Thyroid gland (tissue), 4 donors: ENCODE data around the gene PIGR. TPM values are rescaled to one million over a fixed set of nuclear protein-coding genes. Genes with fewer than 3 reads are reported as not detected.
A peak's percentile ranks its signal among the peaks of the same experiment; 100 is the strongest.

Source experiments
- DNase-seq, 2 donors: peaks; one replicate each; pipeline ENCODE4 v3.0.0-alpha.2; 2019
- H3K27ac ChIP-seq, 3 donors: fragments of 200-600 bp; sonication (generic); 1 replicate in 2 of 3; 2 replicates in 1 of 3; pipeline ENCODE4 v1.5.1; 2016 to 2019; ENCODE audit warnings: mild to moderate bottlenecking in 1 of 3, moderate library complexity in 1 of 3
- H3K27me3 ChIP-seq: fragments of 200-600 bp; sonication (generic); one replicate; pipeline ENCODE4 v1.5.1; 2019
- H3K36me3 ChIP-seq, 2 donors: fragments of 200-600 bp; sonication (generic); one replicate each; pipeline ENCODE4 v1.5.1; 2016 to 2019
- H3K4me1 ChIP-seq, 2 donors: fragments of 200-600 bp; sonication (generic); one replicate each; pipeline ENCODE4 v1.5.1; 2017 to 2019
- H3K4me3 ChIP-seq, 3 donors: fragments of 200-600 bp; sonication (generic); replicated peaks in 1 of 3; 1 replicate in 2 of 3; 2 replicates in 1 of 3; pipeline ENCODE4 v1.5.1; 2016; ENCODE audit warnings: mild to moderate bottlenecking in 1 of 3
- H3K9me3 ChIP-seq: fragments of 200-600 bp; sonication (generic); one replicate; pipeline ENCODE4 v1.5.1; 2017
- CTCF ChIP-seq, 6 experiments: fragments of 200-600 bp in 3 of 6; fragments of 450-650 bp in 3 of 6; sonication (generic) in 3 of 6; IDR thresholded peaks; one replicate each; pipeline ENCODE4 v1.5.1; 2016 to 2019; ENCODE audit warnings: antibody characterized with exemption in 6 of 6, mild to moderate bottlenecking in 2 of 6, inconsistent platforms in 1 of 6, moderate library complexity in 1 of 6
- POLR2A ChIP-seq, 2 donors: fragments of 450-650 bp; IDR thresholded peaks; one replicate each; pipeline ENCODE4 v1.6.1; 2017; ENCODE audit warnings: antibody characterized with exemption in 2 of 2, mild to moderate bottlenecking in 2 of 2, moderate library complexity in 1 of 2
- WGBS, 2 donors: methylation state at CpG; one replicate each; pipeline ENCODE4 v1.1.5; 2017; 5-methylcytosine and 5-hydroxymethylcytosine counted together
- intact Hi-C: fragments of 100-400 bp; cut with DNase I; formaldehyde crosslinking; loops from one replicate; pipeline ENCODE4 v1.15.1; 2023
- total RNA-seq, 4 donors: library from RNA; depleted of rRNA; stranded (reverse); fragments of >200 nt; gene quantifications; one replicate each; pipeline ENCODE4 v1.2.3, GENCODE V29; 2016

Gene PIGR
- total RNA-seq, 4 donors from 2014 or later: 0.11 to 1.2 (median 0.75) TPM; not detected in 1

- intact Hi-C loops: no loop called here
- WGBS, 2 donors: 70 to 81% methylated on average over 4 of the region's 4 CpGs
- no peaks in the 10 kb centered on the region for H3K27me3 ChIP-seq
- no peak overlapping the region for H3K4me3 ChIP-seq
- TF ChIP-seq CTCF (IDR thresholded peaks at IDR 0.05): no peak
- TF ChIP-seq POLR2A (IDR thresholded peaks at IDR 0.05): no peak
- H3K4me1 ChIP-seq: peaks cover 10 to 19% of the 10 kb centered on the region in 2 donors
- H3K36me3 ChIP-seq: no peaks in the 10 kb centered on the region
- DNase-seq: no peak
- H3K9me3 ChIP-seq: no peaks in the 10 kb centered on the region
- no peak overlapping the region for H3K27ac ChIP-seq
Measured at GRCh38 chr1:206952171-206952570, 5.9 kb upstream of the PIGR start.

GRCh38 chr1:206951318-206952100 lies 5.2 kb upstream of the PIGR start:
- H3K27ac ChIP-seq: no peak overlapping the region
- 80 to 81% methylated on average over 4 of the region's 4 CpGs for WGBS, 2 donors

GRCh38 chr1:206949641-206950040 lies 3.4 kb upstream of the PIGR start:
- DNase-seq: no peak
- Histone ChIP-seq H3K4me1 (peaks cover 0 to 11% of the 10 kb centered on the region in 2 donors), H3K27me3 (no peaks in the 10 kb centered on the region), H3K27ac (no peak overlapping the region), H3K9me3 (no peaks in the 10 kb centered on the region), H3K36me3 (no peaks in the 10 kb centered on the region), H3K4me3 (no peak overlapping the region)
- intact Hi-C loops: no loop called here
- 90 to 97% methylated on average over 5 of the region's 5 CpGs for WGBS, 2 donors
- no peak for TF ChIP-seq POLR2A (IDR thresholded peaks at IDR 0.05)

More at GRCh38 chr1:206951318-206952100, 5.2 kb upstream of the PIGR start:
- DNase-seq: peak; percentile 16
- Histone ChIP-seq H3K4me1 (peaks cover 10 to 19% of the 10 kb centered on the region in 2 donors), H3K4me3 (no peak overlapping the region), H3K36me3 (no peaks in the 10 kb centered on the region), H3K9me3 (no peaks in the 10 kb centered on the region), H3K27me3 (no peaks in the 10 kb centered on the region)
- intact Hi-C loops: no loop called here
- TF ChIP-seq CTCF (IDR thresholded peaks at IDR 0.05): no peak
- no peak for TF ChIP-seq POLR2A (IDR thresholded peaks at IDR 0.05)

GRCh38 chr1:206949208-206949607 lies 2.9 kb upstream of the PIGR start:
- intact Hi-C loops: no loop called here
- no peaks in the 10 kb centered on the region for H3K36me3 ChIP-seq
- no peak for DNase-seq
- no peaks in the 10 kb centered on the region for H3K27me3 ChIP-seq
- no peak overlapping the region for H3K4me3 ChIP-seq
- no peak overlapping the region for H3K27ac ChIP-seq
- H3K4me1 ChIP-seq: peaks cover 0 to 11% of the 10 kb centered on the region in 2 donors
- TF ChIP-seq CTCF (IDR thresholded peaks at IDR 0.05) (no peak), POLR2A (IDR thresholded peaks at IDR 0.05) (no peak)
- 96% methylated on average over 4 of the region's 4 CpGs for WGBS, 2 donors
- no peaks in the 10 kb centered on the region for H3K9me3 ChIP-seq

DNA sequence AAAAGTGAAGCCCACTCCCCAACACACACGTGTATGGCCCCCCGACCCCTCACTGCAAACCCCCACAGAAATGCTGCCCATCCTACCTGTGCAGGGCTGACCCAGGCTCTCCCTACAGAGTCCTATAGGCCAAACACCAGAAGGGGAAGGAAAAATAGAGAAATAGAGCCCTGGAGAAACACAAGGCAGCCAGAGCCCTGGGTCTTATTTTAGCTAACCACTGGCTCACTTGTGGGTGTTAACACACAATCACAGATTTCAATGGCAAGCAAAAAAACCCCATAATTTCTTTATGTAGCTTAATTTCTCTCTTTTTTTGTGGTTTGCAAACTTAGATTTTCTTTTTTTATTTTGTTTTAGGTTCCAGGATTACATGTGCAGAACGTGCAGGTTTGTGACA lies 989 bp upstream of the PIGR start:
- 90 to 92% methylated on average over 3 of the region's 3 CpGs for WGBS, 2 donors
- intact Hi-C loops: no loop called here
- DNase-seq: no peak
- H3K4me3 ChIP-seq: no peak overlapping the region
- no peaks in the 10 kb centered on the region for H3K27me3 ChIP-seq
- H3K4me1 ChIP-seq: peaks cover 0 to 7% of the 10 kb centered on the region in 2 donors
- no peaks in the 10 kb centered on the region for H3K9me3 ChIP-seq
- no peaks in the 10 kb centered on the region for H3K36me3 ChIP-seq
- TF ChIP-seq POLR2A (IDR thresholded peaks at IDR 0.05) (no peak), CTCF (IDR thresholded peaks at IDR 0.05) (no peak)
- no peak overlapping the region for H3K27ac ChIP-seq
